HG02623 (cell line): ENCODE results near the gene RSPH10B.
"Not testable (repeated sequence)": the region's sequence is repeated elsewhere in the genome, so short reads cannot be mapped to it uniquely, and the experiment has no call there.

Experiments
- ATAC-seq: cut with Tn5 transposase; IDR thresholded peaks from one replicate; pipeline ENCODE4 v1.9.1; 2021; ENCODE audit warnings: moderate library complexity; ENCODE audit not compliant: unreplicated experiment

The RSPH10B gene

DNA sequence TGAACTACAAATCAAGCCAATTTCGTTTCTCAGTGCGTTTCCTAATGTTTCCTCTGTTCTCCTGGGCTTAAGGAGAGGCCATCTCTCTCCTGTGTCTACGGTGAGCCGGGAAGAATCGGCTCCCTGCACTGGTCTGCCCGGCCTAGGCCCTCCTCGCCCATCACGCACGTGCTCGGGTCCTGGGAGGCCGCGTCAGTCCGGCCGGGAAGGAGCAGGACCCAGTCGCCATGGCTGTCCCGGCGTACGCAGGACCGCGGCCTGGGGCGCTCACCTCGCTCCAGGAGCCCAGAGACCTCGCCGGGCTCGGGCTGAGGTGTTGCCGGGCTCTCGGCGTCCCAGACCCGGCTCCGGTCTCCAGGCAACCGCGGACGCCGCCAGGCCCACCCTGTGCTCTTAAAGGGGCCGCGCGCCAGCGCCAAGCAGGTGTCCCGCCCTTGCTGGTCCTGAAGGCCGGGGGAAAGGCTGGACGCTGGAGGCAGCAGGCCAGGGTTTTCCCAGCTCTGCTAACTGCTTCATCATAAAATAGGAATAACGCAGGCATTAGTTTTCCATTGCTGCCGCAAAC, at the start of gene RSPH10B:
TSS of gene RSPH10B (minus strand) at position 343 of the 565 bp plus-strand sequence. CDS start 3,573 bp downstream, outside the sequence.
- ATAC-seq: not testable (repeated sequence)

DNA sequence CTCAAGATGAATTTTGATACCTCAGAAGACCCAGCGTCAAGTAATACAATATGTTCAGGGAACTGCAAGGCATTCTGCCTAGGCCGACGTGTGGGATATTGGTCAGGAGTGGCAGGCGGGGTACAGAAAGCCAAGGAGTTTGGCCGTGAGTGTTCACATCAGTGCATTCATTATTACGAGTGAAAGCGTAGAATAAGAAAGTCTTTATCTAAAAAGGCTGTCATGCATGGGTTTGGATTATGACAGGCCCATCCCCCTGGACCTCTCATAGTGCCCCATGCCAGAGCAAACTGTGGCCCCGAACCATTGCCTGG, 46.1 kb upstream of the RSPH10B start:
- ATAC-seq: no peak

DNA sequence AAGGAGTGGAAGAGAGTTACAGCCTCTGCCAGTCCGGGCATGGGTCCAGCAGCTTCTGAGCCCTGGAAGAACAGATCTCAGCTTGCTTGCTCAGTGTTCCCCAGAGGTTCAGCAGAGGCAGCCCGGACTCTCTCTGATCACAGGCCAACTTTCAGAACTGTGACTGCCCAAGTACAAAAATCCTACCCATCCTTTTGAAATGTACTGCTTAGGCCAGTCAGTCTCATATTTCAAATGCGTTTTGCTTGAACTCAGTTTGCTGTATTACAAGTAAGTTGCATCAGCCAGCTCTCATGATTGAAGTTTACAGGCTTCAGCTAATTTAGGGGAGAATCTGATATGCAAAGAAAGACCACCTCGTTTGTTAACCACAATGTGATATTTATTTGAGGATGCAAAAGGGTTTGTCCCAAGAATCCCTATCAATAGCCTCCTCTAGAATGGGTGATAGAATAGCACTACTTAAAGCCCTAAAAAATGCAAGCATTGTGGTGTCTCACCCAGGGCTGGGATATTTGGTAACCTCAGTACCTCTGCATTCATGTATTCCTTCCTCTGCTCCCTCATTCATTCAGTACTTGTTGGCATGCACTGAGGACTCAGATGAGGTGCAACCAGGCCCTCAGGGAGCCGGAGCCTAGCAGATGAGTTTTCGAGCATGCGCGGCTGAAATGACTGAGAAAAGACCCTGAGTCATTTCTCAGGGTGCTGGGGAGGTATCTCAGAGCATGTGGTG, 45.6 kb upstream of the RSPH10B start:
- no peak for ATAC-seq

DNA sequence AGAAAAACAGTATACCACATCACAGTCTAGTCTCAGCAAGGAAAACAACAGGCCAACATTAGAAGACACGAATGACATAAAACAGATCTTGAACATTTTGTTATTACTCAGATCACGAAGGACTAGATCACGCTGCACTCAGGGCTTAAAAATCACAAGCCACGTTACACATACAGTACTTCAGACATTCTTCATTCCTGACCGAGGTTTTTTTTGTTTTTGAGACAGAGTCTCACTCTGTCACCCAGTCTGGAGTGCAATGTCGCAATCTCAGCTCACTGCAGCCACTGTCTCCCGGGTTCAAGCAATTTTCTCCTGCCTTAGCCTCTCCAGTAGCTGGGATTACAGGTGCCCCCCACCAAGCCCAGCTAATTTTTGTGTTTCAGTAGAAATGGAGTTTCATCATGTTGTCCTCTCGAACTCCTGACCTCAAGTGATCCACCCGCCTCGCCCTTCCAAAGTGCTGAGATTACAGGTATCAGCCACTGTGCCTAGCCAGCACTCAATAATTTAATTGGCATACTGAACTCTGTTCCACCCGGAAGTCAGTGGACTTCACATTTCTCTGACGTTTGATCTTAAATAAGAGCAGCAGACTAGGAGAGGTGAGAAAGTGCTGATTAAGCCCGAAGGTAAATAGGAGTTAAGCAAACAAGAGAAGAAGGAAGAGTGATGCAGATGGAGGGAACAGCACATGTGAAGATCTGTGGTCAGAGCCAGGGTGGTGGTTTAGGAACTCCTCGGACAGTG, 42.0 kb upstream of the RSPH10B start:
- no peak for ATAC-seq

DNA sequence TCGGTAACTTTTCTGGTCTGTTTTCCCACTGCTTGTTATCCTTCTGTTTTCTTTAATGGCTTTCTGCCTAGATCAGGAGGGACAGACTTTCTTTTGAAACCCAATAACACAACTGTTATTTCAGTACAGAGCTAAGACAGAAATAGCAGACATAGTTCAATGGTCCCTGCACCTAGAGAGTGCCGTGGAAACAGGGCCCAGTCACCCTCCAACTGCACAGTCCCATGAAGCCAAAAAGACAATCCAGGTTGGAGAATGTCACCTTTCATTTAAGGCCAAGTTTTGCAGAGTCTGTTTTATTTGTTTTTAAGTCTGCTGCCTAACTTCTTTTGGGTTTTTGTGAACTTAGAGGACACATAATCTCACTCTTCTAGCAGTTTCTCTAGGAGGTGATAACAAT, 41.1 kb upstream of the RSPH10B start:
- no peak for ATAC-seq

DNA sequence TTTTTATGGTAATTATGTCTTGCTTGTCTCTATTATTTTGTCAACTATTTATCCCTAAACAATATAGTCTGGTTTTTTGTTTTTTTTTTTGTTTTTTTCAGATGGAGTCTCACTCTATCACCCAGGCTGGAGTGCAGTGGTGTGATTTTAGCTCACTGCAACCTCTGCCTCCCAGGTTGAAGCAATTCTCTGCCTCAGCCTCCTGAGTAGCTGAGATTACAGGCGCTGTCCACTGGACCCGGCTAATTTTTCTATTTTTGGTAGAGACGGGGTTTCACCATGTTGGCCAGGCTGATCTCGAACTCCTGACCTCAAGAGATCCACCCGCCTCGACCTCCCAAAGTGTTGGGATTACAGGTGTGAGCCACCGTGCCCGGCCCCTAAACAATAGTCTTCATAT, 39.9 kb upstream of the RSPH10B start:
- not testable (repeated sequence) for ATAC-seq

DNA sequence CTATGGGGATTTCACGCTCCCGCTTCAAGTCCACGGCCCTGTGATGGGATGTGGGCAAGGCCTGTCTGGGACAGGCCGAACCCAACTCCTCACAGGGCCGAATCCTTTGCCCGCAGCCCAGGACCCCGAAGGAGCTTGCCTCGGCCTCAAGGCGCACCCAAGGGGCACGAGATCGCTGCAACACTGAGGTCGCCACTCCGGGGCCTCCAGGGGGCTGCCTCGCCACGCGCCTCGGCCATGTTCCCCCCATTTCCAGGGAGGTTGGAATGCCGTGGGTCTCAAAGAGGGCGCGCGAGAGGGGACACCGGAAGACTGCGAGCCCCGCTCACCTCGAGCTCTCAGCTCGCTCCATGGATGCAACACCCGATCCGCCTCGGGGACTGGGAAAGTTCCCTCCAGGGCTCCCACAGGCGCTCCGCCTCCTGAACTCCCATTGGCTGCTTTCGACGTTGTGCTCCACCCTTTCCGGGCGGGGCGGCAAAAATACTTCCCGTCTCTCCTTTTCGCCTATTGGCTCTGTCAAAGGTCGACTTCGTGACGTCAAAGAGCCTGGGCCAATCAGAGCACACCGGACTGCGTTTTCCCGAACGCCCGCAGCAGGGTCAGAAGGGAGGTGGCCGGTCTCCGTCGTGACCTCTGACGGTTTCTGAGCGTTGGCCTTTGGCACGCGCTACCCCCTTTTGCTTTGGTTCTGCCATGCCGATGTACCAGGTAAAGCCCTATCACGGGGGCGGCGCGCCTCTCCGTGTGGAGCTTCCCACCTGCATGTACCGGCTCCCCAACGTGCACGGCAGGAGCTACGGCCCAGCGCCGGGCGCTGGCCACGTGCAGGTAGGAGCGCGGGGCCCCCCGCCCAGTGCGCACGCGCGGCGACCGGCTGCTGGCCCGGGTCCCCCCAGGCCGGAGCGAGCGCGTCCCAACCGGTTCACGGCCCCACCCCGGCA, 38.5 kb upstream of the RSPH10B start, which contains the start of the genes AIMP2 and PMS2:
TSS of gene AIMP2 (plus strand) at position 605 of the 944 bp plus-strand sequence. CDS start at position 697, 92 bp downstream.
TSS of gene PMS2 (minus strand) at position 382 of the 944 bp plus-strand sequence. CDS start at position 352, 30 bp downstream.
- peak; percentile 93 for ATAC-seq

DNA sequence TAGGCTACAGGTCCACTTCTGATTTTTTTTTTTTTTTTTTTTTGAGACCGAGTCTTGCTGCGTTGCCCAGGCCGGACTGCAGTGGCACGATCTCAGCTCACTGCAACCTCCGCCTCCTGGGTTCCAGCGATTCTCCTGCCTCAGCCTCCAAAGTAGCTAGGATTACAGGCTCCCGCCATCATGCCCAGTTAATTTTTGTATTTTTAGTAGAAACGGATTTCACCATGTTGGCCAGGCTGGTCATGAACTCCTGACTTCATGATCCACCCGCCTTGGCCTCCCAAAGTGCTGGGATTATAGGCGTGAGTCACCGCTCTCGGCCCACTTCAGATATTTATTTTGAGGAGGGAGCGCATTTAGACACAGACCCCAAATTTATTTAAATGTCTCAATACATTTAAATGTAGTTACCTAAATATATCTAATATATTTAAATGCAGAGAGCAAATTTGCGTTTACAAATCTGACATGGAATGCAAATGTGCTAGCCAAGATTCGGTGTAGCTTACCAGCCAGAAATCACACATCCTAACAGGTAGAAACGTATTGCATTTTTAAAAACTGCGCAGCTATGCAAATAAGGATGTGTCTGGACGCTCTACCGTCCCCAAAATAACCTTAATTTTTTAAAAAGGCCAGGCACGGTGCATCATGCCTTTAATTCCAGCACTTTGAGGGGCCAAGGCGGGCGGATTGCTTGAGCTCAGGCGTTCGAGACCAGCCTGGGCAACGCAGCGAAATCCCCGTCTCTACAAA, 37.5 kb upstream of the RSPH10B start:
- ATAC-seq: not testable (repeated sequence)

DNA sequence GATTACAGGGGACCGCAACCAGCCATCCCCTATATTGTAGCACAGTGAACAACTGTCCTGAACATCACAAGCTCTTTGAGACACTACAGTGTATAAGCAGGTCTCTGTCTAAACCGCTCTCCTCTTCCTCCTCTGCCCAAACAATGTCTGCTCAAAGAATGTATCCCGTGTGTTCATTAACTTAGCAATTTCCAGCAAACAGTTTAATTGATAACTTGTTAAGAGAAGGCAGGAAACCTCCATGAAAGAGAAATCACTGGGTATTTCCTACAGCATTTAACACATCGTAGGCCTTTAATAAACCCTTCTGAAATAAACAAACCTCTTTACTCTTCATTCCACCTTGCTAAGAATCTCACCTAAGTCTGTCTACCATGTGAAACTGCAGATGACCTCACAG, 36.9 kb upstream of the RSPH10B start:
- no peak for ATAC-seq

DNA sequence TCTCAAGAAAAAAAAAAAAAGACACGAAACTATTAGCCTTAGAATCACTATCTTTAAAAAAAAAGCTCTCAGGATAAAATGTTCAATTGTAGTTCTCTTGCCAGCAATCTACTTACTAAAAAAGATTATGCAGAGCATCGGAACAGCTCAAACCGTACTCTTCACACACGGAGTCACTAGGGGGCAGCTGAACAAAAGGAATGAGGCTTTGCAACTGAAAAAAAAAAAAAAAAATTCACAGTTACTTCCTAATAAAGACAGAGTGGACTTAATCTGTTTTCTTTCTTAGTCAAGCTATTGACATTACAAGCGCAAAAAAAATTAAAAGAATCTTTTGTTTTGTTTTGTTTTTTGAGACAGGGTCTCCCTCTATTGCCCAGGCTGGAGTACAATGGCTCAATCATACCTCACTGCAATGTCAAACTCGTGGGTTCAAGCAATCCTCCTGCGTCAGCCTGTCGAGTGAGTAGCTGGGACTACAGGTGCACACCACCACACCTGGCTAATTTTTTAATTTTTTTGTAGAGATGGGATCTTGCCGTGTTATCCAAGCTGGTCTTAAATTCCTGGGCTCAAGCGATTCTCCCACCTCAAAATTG, 26.8 kb upstream of the RSPH10B start:
- ATAC-seq: no peak

DNA sequence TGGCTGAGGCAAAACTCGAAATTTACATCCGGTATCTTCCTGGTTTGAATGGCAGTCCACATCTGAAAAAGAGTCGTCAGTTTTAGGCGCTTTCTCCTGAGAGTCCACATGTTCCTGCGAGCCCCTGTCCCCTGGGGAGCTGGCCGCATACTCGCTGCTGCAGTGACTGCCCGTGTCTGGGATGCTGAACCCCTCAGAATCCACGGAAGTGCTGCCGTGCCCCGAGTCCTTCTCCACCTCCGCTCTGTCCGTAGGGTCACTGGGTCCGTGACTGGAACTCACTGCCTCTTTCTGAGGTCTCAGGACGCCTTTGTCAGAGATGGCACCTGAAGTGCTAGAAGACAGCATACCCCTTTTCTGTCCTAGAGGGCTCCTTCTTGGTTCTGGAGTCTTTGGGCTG, 16.6 kb upstream of the RSPH10B start:
- ATAC-seq: not testable (repeated sequence)

DNA sequence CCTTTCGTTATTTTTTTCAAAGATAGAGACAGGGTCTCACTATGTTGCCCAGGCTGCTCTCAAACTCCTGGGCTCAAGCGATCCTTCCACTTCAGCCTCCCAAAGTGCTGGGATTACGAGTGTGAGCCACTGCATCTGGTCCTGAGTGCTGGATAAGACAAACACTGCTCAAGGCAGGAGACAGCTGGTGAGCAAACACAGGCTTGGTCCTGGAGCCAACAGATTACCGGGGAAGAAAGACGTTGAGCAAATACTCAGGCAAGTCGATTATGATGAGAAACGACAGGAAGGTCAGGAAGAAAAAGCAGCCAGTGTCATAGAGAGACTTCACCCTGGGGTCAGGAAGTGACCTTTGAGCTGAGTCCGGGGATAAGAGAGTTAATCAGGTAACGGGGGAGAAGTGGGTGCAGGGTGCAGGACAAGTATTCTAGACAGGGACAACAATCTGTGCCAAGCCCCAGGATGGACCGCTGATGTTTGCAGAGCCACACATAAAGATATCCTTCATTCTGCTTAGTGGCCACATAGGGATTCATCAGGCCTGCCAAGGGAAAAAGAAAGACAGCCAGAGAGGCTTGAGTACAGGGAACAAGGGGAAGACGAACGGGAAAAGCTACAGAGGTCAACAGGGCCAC, 9.3 kb upstream of the RSPH10B start:
- ATAC-seq: not testable (repeated sequence)

DNA sequence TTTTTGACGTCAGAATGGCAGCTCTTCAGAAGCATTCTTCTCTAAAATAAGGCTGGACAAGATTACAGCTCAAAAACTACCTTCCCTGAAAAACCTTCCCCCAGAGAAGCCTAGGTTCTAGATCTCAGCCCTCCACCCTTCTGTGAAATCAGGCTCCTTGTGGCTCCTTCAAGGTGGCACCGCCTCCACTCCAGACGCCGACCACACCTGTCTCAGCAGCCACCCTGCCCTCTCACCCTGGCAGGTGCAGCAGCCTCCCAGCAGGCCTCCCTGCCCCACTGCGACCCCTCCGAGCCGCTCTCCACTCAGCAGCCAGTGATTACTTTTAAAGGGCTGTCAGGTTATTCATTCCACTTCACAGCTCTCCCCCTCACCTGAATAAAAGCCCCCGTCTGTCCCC, 3.1 kb upstream of the RSPH10B start:
- ATAC-seq: not testable (repeated sequence)

DNA sequence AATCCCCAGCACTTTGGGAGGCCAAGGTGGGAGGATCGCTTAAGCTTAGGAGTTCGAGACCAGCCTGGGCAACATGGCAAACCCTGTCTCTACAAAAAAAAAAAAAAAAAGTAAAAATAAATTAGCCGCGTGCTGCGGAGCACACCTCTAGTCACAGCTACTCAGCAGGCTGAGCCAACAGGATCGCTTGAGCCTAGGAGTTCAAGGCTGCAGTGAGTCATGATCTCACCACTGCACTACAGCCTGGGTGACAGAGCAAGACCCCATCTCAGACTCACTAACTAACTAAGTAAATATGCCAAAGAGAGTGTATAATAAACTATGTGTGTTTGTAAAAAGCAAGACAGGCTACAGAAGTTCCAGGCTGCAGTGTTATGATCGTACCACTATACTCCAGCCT, 6.7 kb downstream of the RSPH10B start:
- not testable (repeated sequence) for ATAC-seq

DNA sequence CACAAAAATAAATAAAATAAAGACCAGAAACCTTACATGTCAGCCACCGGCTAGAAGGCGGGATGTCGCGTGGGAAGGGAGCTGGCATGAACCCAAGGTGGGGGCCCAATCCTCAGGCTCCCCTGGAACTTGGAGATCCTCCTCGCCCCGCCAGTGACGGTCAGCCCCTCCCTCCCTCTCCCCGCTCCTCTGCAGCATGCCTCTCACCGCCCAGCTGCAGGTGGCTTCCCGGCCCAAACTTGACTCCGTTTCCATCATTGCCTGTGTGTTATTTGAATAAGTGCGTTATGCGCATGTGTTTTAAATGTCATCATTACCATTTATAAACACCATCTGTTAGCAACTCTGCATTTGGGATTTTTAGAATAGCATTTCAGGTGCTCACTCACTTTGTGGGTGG, 7.3 kb downstream of the RSPH10B start:
- ATAC-seq: not testable (repeated sequence)

DNA sequence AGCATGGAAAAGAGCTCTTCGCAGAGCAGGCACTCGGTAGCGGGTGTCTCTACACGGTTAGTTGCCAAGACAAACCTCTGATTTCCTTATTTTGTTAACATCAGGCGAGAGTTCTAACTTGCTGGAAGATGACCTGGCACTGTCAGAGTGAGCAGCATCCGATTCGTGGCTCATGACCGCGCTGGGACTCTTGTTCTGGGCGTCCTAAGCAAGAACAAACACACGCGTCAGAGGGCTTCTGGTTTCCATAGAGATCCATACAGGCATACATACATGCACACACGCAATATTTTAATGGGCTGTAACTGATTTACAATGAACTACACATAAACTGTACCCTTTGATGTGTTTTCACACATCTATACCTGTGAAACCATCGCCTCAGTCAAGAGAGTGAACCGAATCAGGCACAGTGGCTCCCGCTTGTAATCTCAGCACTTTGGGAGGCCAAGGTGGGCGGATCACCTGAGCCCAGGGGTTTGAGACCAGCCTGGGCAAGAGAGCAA, 35.5 kb downstream of the RSPH10B start:
- not testable (repeated sequence) for ATAC-seq

DNA sequence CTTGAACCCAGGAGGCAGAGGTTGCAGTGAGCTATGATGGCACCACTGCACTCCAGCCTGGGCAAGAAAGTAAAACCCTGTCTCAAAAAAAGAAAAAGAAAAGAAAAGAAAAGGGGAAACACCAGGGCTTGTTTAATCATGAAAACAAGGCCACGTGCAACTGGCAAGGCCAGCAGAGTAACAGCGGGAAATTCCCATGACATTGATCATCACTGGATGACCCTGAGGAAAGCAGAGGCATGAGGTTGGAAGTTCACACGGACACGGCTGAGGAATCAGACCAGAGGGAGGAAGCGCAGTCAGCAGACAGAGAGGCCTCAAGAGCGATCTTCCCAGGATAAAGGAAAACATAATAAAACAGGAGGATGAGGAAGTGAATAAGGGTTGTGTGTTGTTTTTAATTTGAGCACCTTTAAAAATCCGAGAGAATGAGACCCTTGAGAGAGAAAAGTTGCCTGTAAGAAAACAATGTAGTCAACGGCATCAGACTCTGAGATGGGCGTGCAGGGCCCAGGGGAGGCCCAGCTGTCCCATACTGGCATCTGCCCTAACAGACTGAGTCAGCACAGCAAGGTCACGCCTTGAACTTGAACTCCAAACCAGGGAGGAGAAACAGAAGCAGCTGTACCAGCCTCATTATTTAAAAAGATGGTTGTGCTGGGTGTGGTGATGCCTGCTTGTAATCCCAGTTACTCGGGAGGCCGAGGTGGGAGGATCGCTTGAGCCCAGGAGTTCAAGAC, 38.4 kb downstream of the RSPH10B start:
- ATAC-seq: not testable (repeated sequence)

DNA sequence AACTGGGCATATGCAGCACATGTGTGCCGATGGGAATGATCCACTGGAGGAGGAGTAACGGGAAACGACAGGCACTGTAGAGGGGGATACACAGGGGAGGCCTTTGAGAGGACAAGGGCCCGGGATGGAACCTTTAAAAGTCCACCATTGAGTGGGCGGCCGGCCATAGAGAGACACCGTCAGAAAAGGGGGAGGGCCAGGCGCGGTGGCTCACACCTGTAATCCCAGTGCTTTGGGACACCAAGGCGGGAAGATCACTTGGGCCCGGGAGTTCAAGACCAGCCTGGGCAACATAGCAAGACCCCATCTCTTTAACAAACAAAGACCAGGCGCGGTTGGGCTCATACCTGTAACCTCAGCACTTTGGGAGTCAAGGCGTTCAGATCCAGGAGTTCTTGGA, 39.2 kb downstream of the RSPH10B start:
- not testable (repeated sequence) for ATAC-seq
